Epithelial cell of proximal tubule (primary cell): ENCODE measurements around the gene VSTM4. TPM values are rescaled to one million over a fixed set of nuclear protein-coding genes. Genes with fewer than 3 reads are reported as not detected.

Source experiments
- DNase-seq: peaks from one replicate; pipeline ENCODE4 v3.0.0-alpha.2; 2011; ENCODE audit warnings: low read depth
- H3K4me3 ChIP-seq: 2 replicates; pipeline ENCODE4 v1.5.1; 2011; ENCODE audit warnings: low read depth, mild to moderate bottlenecking, low read length
- total RNA-seq: library from RNA; depleted of rRNA; stranded (reverse); fragments of >200 nt; gene quantifications from 2 replicates; pipeline ENCODE4 v1.2.3, GENCODE V29; 2015
- TF ChIP-seq, protein P1 (sequence below): conservative IDR thresholded peaks from 2 replicates; pipeline ENCODE4 v1.5.1; 2012; ENCODE audit warnings: low read depth, mild to moderate bottlenecking, low read length

VSTM4 gene
- total RNA-seq, 1 donor from 2014 or later = 0.40 TPM

DNA sequence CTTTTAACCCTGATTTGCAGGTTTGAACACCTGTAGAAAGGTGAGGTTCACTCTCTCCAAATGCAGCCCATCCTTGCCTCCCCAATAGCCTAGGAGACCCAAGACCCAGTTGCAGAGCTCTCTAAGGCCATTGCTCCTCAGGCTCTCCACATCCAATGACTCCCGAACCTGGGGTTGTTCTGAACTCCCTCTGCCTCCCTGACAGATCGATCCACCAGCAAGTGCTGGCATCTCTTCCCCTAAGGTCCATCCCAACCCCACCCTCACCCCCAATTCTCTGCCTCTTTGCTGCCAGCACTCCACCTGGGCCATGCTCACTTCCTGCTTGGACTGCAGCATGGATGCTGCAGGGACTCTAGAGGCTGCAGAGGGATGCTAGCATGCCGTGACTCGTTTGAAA lies 37.8 kb upstream of the VSTM4 start:
- no peak for DNase-seq
- no peak overlapping the region for H3K4me3 ChIP-seq
- TF ChIP-seq, protein P1, sequence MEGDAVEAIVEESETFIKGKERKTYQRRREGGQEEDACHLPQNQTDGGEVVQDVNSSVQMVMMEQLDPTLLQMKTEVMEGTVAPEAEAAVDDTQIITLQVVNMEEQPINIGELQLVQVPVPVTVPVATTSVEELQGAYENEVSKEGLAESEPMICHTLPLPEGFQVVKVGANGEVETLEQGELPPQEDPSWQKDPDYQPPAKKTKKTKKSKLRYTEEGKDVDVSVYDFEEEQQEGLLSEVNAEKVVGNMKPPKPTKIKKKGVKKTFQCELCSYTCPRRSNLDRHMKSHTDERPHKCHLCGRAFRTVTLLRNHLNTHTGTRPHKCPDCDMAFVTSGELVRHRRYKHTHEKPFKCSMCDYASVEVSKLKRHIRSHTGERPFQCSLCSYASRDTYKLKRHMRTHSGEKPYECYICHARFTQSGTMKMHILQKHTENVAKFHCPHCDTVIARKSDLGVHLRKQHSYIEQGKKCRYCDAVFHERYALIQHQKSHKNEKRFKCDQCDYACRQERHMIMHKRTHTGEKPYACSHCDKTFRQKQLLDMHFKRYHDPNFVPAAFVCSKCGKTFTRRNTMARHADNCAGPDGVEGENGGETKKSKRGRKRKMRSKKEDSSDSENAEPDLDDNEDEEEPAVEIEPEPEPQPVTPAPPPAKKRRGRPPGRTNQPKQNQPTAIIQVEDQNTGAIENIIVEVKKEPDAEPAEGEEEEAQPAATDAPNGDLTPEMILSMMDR = no peak

DNA sequence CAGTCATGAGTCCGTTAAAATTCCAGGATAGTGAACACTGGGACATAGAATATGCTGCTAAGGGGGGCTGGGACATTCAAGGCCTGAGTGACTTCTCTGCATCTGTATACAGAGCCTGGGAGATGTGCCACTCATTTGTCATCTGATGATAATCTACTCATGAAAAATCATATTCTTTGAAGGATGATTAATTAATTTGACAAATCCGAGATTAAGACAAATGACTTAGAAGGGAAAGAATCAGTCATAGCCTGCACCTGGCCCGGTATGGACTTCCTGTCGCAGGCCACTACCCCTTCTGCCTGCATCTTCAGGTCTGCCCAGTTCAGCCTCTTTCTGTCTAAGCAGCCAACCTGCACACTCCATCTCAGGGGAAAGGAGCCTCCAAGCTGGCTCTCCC lies 37.3 kb upstream of the VSTM4 start:
- DNase-seq = no peak
- TF ChIP-seq, protein P1 = no peak
- no peak overlapping the region for H3K4me3 ChIP-seq

DNA sequence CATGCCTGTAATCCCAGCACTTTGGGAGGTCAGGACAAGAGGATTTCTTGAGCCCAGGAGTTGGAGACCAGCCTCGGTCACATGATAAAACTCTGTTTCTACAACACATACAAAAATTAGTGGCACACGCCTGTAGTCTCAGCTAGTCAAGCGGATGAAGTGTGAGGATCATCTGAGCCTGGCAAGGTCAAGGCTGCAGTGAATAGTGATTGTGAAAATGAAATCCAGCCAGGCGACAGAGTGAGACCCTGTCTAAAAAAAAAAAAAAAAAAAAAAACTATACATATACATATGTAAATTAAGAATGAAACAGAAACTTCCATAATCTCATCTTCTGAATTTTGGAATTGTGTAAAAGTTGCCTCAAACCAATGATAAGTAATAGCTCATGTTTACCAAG lies 36.7 kb upstream of the VSTM4 start:
- no peak for DNase-seq
- H3K4me3 ChIP-seq = no peak overlapping the region
- TF ChIP-seq, protein P1 = no peak

DNA sequence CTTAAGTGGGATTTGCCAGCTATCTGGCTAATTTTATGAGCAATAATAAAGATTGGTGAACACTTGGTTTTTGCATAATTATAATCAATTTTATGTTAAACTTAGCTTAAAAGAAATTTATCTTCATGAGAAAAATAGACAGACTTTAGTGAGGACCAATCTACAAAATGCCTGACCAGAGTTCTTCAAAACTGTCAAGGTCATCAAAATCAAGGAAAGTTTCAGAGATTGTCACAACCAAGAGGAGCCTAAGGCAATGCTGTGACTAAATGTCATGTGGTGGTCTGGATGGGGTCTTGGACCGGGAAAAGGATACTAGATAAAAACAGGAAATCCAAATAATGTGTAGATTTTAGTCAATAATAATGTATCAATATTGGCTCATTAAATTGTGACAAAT lies 36.2 kb upstream of the VSTM4 start:
- DNase-seq = no peak
- H3K4me3 ChIP-seq = no peak overlapping the region
- TF ChIP-seq, protein P1 = no peak

DNA sequence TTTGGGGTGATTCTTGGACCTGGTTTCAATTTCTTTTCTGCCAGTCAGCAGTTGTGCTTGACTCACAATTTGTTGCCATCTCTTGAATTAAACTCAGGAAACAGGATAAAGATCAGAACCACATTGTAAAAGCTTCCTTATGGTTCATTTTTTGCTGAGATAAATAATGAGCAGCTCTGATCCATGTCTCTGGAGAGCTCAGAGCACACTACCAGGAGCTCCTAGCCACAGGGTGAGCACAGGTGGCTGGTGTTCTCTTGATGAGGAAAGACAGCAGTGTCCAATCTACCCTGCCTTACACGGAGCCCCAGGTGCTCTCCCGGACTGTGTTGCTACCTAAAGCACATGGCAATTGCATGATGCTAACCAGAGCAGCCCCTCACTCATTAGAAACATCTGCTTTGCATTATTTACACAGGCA lies 35.7 kb upstream of the VSTM4 start:
- DNase-seq = no peak
- TF ChIP-seq, protein P1 = no peak

DNA sequence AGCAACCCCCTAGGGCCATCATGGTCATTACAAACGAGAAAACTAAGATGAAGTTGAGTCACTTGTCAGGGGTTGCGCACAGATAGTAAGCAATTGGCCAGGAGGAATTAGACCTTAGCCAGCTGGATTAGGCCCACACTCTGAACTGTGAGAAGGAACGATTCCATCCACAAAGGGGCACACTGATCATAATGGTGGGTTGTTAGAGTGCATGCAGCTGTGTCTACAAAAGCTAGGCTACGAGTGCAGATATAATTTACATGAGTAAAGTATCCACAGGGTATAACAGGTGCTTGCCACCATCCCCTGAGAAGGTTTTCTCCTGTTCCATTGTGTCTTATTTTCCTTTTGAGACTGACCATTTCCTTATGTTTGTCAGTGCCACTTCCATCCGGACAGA lies 35.1 kb upstream of the VSTM4 start:
- TF ChIP-seq, protein P1 = no peak
- DNase-seq = no peak
- no peak overlapping the region for H3K4me3 ChIP-seq

More for the DNA sequence above, 35.7 kb upstream of the VSTM4 start:
- no peak overlapping the region for H3K4me3 ChIP-seq

DNA sequence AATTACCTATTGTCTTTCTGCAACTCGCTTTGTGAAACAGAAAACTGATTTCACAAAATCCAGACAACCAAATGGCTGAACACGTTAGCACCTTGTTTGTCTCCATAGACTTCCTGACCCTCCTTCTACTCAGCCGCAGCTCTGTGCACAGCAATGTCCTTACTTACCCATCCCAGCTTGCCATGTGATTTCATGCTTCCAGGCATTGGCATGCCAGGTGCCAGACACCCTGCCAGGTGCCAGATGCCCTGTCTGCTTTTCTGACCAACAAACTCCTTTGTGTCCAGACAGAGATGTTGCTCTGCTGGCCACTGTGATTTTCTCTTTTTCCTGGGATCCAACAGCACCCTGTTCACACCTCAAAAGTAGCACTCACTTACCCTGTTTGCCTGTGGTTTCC lies 34.6 kb upstream of the VSTM4 start:
- TF ChIP-seq, protein P1 = no peak
- no peak for DNase-seq
- no peak overlapping the region for H3K4me3 ChIP-seq
